Adrenal gland (tissue), 5 donors: Measurements from ENCODE around the gene VEGFB.

Experiments used
- CTCF ChIP-seq, 6 experiments: fragments of 450-650 bp in 4 of 6; fragments of 200-600 bp in 2 of 6; sonication (generic) in 1 of 6; IDR thresholded peaks; 1 replicate in 5 of 6; 2 replicates in 1 of 6; pipeline versions ENCODE4 v1.5.1 to v1.8.0; 2016 to 2021; ENCODE audit warnings: antibody characterized with exemption in 6 of 6, mild to moderate bottlenecking in 2 of 6, moderate library complexity in 1 of 6
- POLR2A ChIP-seq, 2 donors: fragments of 450-650 bp; IDR thresholded peaks; one replicate each; pipeline ENCODE4 v1.6.1; 2017; ENCODE audit warnings: antibody characterized with exemption in 2 of 2, mild to moderate bottlenecking in 2 of 2, moderate library complexity in 1 of 2
- donor health status: DM: no; HTN: no; CAD: no.

DNA sequence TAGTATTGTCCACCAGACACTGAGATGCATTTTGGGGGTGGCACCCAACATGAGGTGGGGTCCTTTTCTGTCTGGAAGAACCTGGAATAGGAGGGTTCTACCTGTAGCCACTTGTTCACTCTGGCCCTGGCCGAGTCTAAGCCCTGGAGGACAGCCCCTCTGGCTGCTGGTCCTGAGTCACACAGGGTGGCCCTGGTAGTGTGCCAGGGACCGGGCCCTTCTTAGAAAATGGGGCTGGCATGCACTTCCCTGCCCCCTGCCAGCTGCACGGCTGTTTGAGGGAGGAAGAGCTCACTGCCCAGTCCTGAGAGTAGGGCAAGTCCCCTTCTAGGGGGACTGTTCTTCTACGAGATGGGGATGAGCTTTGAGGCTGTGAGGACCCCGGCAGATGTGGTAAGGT is 19.1 kb downstream of the VEGFB start:
- TF ChIP-seq CTCF (IDR thresholded peaks at IDR 0.05): no peak
- TF ChIP-seq POLR2A (IDR thresholded peaks at IDR 0.05): no peak
